Caco-2 (cell line): ENCODE measurements around the gene STK11IP. TPM values are rescaled to one million over a fixed set of nuclear protein-coding genes. Genes with fewer than 3 reads are reported as not detected.
"Not testable (repeated sequence)": the region's sequence is repeated elsewhere in the genome, so short reads cannot be mapped to it uniquely, and the experiment has no call there.

ENCODE experiments used
- BruUV-seq: library from RNA; stranded (reverse); fragments of 400-500 nt; replicated peaks from 2 replicates; lab custom pipeline; 2021; lab: Mats Ljungman, UMichigan
- CTCF ChIA-PET: fragments of 300-600 bp; sonication (Branson Sonifier 250); formaldehyde crosslinking; loops from one replicate; lab custom pipeline; 2022; ENCODE audit warnings: antibody characterized with exemption; lab: Charles Lee
- POLR2A ChIA-PET: fragments of 300-600 bp; sonication (Branson Sonifier 250); formaldehyde crosslinking; loops from one replicate; lab custom pipeline; 2022; ENCODE audit warnings: antibody characterized with exemption; lab: Charles Lee
- DNase-seq, 2 experiments: peaks; one replicate each; pipeline versions ENCODE4 v3.0.0 to v3.0.0-alpha.2; 2020 to 2022
- H3K27me3 ChIP-seq: replicated peaks from 2 replicates; pipeline ENCODE4 v1.6.0; 2011; ENCODE audit warnings: low read length; ENCODE audit not compliant: control insufficient read depth, insufficient read depth
- H3K36me3 ChIP-seq: 2 replicates; pipeline ENCODE4 v1.5.1; 2011; ENCODE audit warnings: low read length; ENCODE audit not compliant: control insufficient read depth, insufficient read depth
- H3K4me1 ChIP-seq: fragments of 250-450 bp; sonication (Bioruptor Pico); 2 replicates; pipeline ENCODE4 v1.5.1; 2020; ENCODE audit warnings: mild to moderate bottlenecking
- H3K4me3 ChIP-seq: 2 replicates; pipeline ENCODE4 v1.5.1; 2011; ENCODE audit warnings: low read depth, mild to moderate bottlenecking, control low read depth, low read length
- H3K9me3 ChIP-seq: fragments of 250-450 bp; sonication (Bioruptor Pico); 2 replicates; pipeline ENCODE4 v1.5.1; 2020; ENCODE audit warnings: mild to moderate bottlenecking, moderate library complexity
- H3K27ac Mint-ChIP-seq: one replicate; pipeline ENCODE4 v1.8.0; 2022; ENCODE audit warnings: mixed read lengths; ENCODE audit not compliant: unreplicated experiment
- H3K27me3 Mint-ChIP-seq: one replicate; pipeline ENCODE4 v1.8.0; 2022; ENCODE audit warnings: mixed read lengths; ENCODE audit not compliant: insufficient read depth, unreplicated experiment
- H3K36me3 Mint-ChIP-seq: one replicate; pipeline ENCODE4 v1.8.0; 2022; ENCODE audit warnings: mild to moderate bottlenecking, mixed read lengths; ENCODE audit not compliant: insufficient read depth, unreplicated experiment
- H3K4me1 Mint-ChIP-seq: one replicate; pipeline ENCODE4 v1.8.0; 2022; ENCODE audit warnings: low read depth, mixed read lengths; ENCODE audit not compliant: unreplicated experiment
- H3K4me3 Mint-ChIP-seq: one replicate; pipeline ENCODE4 v1.8.0; 2022; ENCODE audit warnings: mild to moderate bottlenecking, moderate library complexity, mixed read lengths; ENCODE audit not compliant: unreplicated experiment
- H3K9me3 Mint-ChIP-seq: one replicate; pipeline ENCODE4 v1.8.0; 2022; ENCODE audit warnings: mixed read lengths; ENCODE audit not compliant: unreplicated experiment
- intact Hi-C: fragments of 100-400 bp; cut with micrococcal nuclease; formaldehyde crosslinking; loops from one replicate; pipeline ENCODE4 v1.10.0; 2022; ENCODE audit not compliant: unreplicated experiment
- total RNA-seq: library from RNA; stranded (reverse); gene quantifications from 2 replicates; pipeline ENCODE4 v1.2.3, GENCODE V29; 2022
- TF ChIP-seq, protein P1 (sequence below), 2 experiments: fragments of 200-600 bp in 1 of 2; IDR thresholded peaks; 1 replicate in 1 of 2; 2 replicates in 1 of 2; pipeline versions ENCODE4 v1.5.1 to v1.8.0; 2011 to 2022; ENCODE audit warnings: antibody characterized with exemption in 1 of 2, control low read depth in 1 of 2, inconsistent platforms in 1 of 2, low read depth in 1 of 2, low read length in 1 of 2, mild to moderate bottlenecking in 1 of 2, moderate library complexity in 1 of 2; ENCODE audit not compliant: insufficient read depth in 1 of 2, severe bottlenecking in 1 of 2, unreplicated experiment in 1 of 2

STK11IP gene
- total RNA-seq, 1 experiment from 2014 or later = 21.7 TPM

DNA sequence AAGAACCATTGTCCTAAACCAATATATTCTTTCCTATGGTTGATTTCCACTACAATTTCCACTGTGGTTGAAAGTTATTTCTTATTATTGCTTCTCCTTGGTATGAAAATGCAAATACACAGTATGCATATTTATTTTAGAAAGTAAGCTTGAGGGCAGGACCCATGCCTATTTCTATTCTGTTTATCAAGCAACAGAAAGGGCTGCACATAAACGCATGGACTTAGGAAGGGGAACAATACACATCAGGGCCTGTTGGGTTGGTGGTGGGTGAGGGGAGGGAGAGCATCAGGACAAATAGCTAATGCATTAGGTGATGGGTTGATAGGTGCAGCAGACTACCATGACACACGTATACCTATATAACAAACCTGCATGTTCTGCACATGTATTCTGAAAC is 50.5 kb downstream of the STK11IP start:
- H3K9me3 Mint-ChIP-seq = no peaks in the 10 kb centered on the region
- peaks cover 3% of the 10 kb centered on the region for H3K27me3 Mint-ChIP-seq
- H3K36me3 Mint-ChIP-seq = no peaks in the 10 kb centered on the region
- H3K4me3 Mint-ChIP-seq = no peak overlapping the region
- Histone ChIP-seq H3K27me3 (no peaks in the 10 kb centered on the region), H3K9me3 (peaks cover 8% of the 10 kb centered on the region), H3K4me3 (no peak overlapping the region), H3K4me1 (peaks cover 22% of the 10 kb centered on the region), H3K36me3 (no peaks in the 10 kb centered on the region)
- peaks cover 19% of the 10 kb centered on the region for H3K4me1 Mint-ChIP-seq
- H3K27ac Mint-ChIP-seq = no peak overlapping the region
- ChIA-PET CTCF (interaction anchor here (0.5 kb wide), 1 partner anchor 260 kb away, joined by 7 read pairs; the partner anchor contains the start of gene DNPEP), POLR2A (no interaction called here)
- no peak for DNase-seq
- no TSS peak for BruUV-seq
- intact Hi-C loops = no loop called here
- TF ChIP-seq, protein P1, sequence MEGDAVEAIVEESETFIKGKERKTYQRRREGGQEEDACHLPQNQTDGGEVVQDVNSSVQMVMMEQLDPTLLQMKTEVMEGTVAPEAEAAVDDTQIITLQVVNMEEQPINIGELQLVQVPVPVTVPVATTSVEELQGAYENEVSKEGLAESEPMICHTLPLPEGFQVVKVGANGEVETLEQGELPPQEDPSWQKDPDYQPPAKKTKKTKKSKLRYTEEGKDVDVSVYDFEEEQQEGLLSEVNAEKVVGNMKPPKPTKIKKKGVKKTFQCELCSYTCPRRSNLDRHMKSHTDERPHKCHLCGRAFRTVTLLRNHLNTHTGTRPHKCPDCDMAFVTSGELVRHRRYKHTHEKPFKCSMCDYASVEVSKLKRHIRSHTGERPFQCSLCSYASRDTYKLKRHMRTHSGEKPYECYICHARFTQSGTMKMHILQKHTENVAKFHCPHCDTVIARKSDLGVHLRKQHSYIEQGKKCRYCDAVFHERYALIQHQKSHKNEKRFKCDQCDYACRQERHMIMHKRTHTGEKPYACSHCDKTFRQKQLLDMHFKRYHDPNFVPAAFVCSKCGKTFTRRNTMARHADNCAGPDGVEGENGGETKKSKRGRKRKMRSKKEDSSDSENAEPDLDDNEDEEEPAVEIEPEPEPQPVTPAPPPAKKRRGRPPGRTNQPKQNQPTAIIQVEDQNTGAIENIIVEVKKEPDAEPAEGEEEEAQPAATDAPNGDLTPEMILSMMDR (IDR thresholded peaks at IDR 0.05; ENCODE audit: insufficient read depth in 1 of 2, low read depth in 1 of 2, low read length in 1 of 2, severe bottlenecking in 1 of 2, unreplicated experiment in 1 of 2) = no peak

DNA sequence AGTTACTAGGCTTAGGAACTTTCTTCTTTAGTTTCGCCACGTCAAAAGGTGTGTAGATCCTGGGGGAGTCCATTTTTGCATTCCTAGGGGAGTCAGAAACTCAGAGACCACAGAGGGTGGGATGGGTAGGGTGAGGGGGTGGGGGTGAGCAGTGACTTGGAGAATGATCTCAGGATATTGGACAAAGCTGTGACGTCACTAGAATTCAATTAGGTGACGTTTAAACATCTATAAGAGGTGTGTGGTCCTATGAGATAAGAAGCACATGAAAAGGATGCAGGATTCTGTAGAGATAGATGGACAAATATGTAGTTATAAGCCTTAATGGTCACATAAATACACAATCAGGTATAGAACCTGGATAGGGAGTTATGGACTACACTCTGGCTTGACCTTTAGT is 51.3 kb downstream of the STK11IP start:
- Mint-ChIP-seq H3K27ac (no peak overlapping the region), H3K27me3 (peaks cover 3% of the 10 kb centered on the region), H3K4me3 (no peak overlapping the region), H3K9me3 (no peaks in the 10 kb centered on the region), H3K36me3 (no peaks in the 10 kb centered on the region), H3K4me1 (peaks cover 17% of the 10 kb centered on the region)
- DNase-seq = no peak
- no TSS peak for BruUV-seq
- no peaks in the 10 kb centered on the region for H3K27me3 ChIP-seq
- ChIA-PET POLR2A (no interaction called here), CTCF (no interaction called here)
- H3K4me1 ChIP-seq = peaks cover 16% of the 10 kb centered on the region
- no peak overlapping the region for H3K4me3 ChIP-seq
- H3K9me3 ChIP-seq = peaks cover 12% of the 10 kb centered on the region
- TF ChIP-seq, protein P1 (IDR thresholded peaks at IDR 0.05; ENCODE audit: insufficient read depth in 1 of 2, low read depth in 1 of 2, low read length in 1 of 2, severe bottlenecking in 1 of 2, unreplicated experiment in 1 of 2) = no peak
- H3K36me3 ChIP-seq = no peaks in the 10 kb centered on the region
- intact Hi-C loops = no loop called here

DNA sequence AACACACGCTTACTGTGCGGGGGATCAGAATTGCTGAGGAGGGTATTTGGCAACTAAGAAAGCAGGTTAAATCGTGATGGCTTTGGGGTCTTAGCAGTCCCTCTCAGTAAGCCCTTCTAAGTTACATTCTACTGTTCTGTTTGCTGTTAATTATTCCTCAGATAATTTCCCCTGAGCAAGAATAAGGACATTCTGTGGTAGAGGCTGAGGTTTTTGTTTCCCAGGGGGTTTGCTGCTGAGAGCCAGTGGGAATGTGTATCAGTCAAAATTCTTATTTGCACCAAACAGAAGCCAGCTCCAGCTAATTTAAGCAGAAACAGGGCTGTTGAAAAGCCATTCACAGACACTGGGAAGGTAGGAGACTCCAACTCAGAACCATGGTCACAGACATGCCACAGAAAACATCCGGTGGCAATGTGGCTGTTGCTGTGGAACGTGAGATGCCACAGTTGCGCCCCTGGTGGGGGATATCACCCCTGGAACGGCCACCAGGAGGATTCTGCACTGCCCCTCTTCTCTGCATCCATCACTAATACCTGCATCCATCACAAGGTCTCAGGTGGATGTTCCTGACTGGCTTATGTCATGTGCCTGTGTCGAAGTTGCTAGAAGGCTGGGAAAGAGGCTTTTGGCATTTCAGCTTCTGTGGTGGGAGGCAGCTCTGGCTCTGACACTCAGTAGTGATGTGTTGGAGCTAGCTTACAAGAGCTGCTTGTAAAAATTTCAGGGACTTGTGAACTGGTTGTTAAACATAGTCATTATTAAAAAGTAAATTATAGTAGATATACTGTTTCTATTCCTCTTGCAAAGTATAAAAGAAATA is 53.0 kb downstream of the STK11IP start:
- H3K27me3 ChIP-seq = no peaks in the 10 kb centered on the region
- TF ChIP-seq, protein P1 (IDR thresholded peaks at IDR 0.05; ENCODE audit: insufficient read depth in 1 of 2, low read depth in 1 of 2, low read length in 1 of 2, severe bottlenecking in 1 of 2, unreplicated experiment in 1 of 2) = no peak
- no TSS peak for BruUV-seq
- intact Hi-C loops = no loop called here
- no peak overlapping the region for H3K4me3 ChIP-seq
- POLR2A ChIA-PET = no interaction called here
- peaks cover 3% of the 10 kb centered on the region for H3K27me3 Mint-ChIP-seq
- H3K9me3 Mint-ChIP-seq = no peaks in the 10 kb centered on the region
- no peaks in the 10 kb centered on the region for H3K36me3 ChIP-seq
- no peak for DNase-seq
- CTCF ChIA-PET = no interaction called here
- H3K4me1 Mint-ChIP-seq = peaks cover 5% of the 10 kb centered on the region
- no peak overlapping the region for H3K4me3 Mint-ChIP-seq
- H3K4me1 ChIP-seq = peaks cover 5% of the 10 kb centered on the region
- H3K9me3 ChIP-seq = peaks cover 12% of the 10 kb centered on the region
- no peak overlapping the region for H3K27ac Mint-ChIP-seq
- no peaks in the 10 kb centered on the region for H3K36me3 Mint-ChIP-seq

DNA sequence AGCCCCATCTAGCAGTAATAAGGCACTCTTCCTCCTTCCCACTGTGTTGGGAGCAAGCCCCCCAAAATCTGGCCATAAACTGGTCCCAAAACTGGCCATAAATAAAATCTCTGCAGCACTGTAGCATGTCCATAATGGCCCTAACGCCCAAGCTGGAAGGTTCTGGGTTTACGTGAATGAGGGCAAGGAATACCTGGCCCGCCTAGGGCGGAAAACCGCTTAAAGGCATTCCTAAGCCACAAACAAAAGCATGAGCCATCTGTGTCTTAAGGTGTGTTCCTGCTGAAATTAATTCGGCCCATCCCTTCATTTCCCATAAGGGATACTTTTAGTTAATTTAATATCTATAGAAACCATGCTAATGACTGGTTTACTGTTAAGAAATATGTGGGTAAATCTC is 54.0 kb downstream of the STK11IP start:
- H3K36me3 ChIP-seq, H3K4me1 Mint-ChIP-seq, CTCF ChIA-PET, POLR2A ChIA-PET, H3K4me3 ChIP-seq, H3K36me3 Mint-ChIP-seq, intact Hi-C loops, DNase-seq, H3K4me3 Mint-ChIP-seq, H3K27ac Mint-ChIP-seq, BruUV-seq, H3K9me3 Mint-ChIP-seq, H3K27me3 ChIP-seq, H3K27me3 Mint-ChIP-seq, H3K4me1 ChIP-seq: not testable (repeated sequence)
- peaks cover 12% of the 10 kb centered on the region for H3K9me3 ChIP-seq
